Activated naive CD4-positive, alpha-beta T cell treated with anti-CD3 and anti-CD28 coated beads, Interleukin-2, amount 50 U/mL, for 24 hours (primary cell): Measurements from ENCODE around the gene PXDN.
A peak's percentile ranks its signal among the peaks of the same experiment; 100 is the strongest.
"Not testable (repeated sequence)": the region's sequence is repeated elsewhere in the genome, so short reads cannot be mapped to it uniquely, and the experiment has no call there.

ENCODE experiments used
- H3K27ac Mint-ChIP-seq: one replicate; pipeline ENCODE4 v1.8.0; 2021; ENCODE audit warnings: mild to moderate bottlenecking, mixed read lengths
- H3K27me3 Mint-ChIP-seq: one replicate; pipeline ENCODE4 v1.8.0; 2021; ENCODE audit warnings: mixed read lengths
- H3K36me3 Mint-ChIP-seq: one replicate; pipeline ENCODE4 v1.8.0; 2021; ENCODE audit warnings: mixed read lengths
- H3K4me1 Mint-ChIP-seq: one replicate; pipeline ENCODE4 v1.8.0; 2021; ENCODE audit warnings: mixed read lengths
- H3K4me3 Mint-ChIP-seq: one replicate; pipeline ENCODE4 v1.8.0; 2021; ENCODE audit warnings: mild to moderate bottlenecking, mixed read lengths
- H3K9me3 Mint-ChIP-seq: one replicate; pipeline ENCODE4 v1.8.0; 2021; ENCODE audit warnings: mixed read lengths

The PXDN gene

DNA sequence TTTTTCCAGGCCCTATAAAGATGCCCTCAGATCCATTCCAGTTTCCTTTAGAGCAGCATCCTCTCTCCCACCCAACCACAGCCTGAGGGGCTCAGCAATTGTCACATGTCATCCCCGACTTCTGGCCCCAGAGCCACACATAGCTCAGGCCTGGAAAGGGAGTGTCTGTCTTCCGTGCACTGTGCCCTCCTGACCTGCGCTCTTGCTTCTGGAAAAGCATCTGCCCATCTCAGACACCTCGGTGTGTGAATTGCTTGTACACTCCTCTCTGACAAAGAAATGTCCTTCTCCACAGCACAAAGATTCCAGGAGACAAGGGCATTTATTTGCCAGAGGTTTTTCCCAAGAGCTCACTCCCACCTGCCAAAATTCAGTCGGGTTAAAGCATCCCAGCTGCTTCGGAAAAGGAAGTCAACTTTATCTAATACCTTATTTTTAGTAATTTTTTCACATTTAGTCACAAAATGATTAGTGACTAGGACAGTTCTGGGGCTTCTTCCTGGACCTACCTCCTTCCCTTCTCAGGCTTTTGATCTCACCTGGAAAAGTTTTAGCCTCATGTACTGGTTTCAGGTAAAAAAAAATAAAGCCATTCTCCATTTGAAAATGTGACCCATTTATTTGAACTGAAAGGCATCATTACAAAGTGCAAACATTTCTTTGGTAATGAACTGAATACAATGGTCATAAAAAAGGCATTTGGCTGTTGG is 112.9 kb downstream of the PXDN start:
- H3K4me1 Mint-ChIP-seq: no peaks in the 10 kb centered on the region
- H3K27me3 Mint-ChIP-seq: peaks cover 4% of the 10 kb centered on the region
- no peaks in the 10 kb centered on the region for H3K36me3 Mint-ChIP-seq
- H3K4me3 Mint-ChIP-seq: no peak overlapping the region
- peak overlapping the region; percentile 48 for H3K27ac Mint-ChIP-seq
- no peaks in the 10 kb centered on the region for H3K9me3 Mint-ChIP-seq

GRCh38 chr2:1628893-1629292 is 115.4 kb downstream of the PXDN start:
- no peak overlapping the region for H3K27ac Mint-ChIP-seq
- H3K36me3 Mint-ChIP-seq: no peaks in the 10 kb centered on the region
- H3K4me1 Mint-ChIP-seq: no peaks in the 10 kb centered on the region
- no peak overlapping the region for H3K4me3 Mint-ChIP-seq
- H3K9me3 Mint-ChIP-seq: no peaks in the 10 kb centered on the region
- H3K27me3 Mint-ChIP-seq: peaks cover 4% of the 10 kb centered on the region

- Mint-ChIP-seq H3K36me3 (no peaks in the 10 kb centered on the region), H3K9me3 (no peaks in the 10 kb centered on the region), H3K4me3 (no peak overlapping the region), H3K27me3 (peaks cover 4% of the 10 kb centered on the region), H3K27ac (no peak overlapping the region), H3K4me1 (no peaks in the 10 kb centered on the region)
Observed at GRCh38 chr2:1627628-1628381, 116.5 kb downstream of the PXDN start.

DNA sequence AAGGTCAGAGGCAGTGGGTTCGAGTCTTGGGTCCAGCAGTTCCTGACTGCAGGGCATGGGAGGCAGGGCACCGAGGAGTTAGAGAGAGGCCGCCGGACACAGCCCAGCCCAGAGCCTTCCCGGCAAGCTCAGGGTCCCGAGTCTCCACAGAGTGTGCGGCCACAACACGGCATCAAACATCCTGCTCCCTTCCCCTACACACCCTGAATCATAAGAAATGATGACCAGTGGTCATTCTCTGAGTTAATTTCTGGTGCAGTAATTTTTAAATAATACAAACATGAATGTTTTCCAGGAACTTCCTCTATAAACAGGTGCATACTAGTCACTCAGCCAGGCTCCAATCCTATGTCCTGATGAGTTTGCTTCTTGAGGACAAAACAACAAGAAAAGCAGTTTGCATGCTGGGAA is 118.0 kb downstream of the PXDN start:
- no peaks in the 10 kb centered on the region for H3K4me1 Mint-ChIP-seq
- H3K4me3 Mint-ChIP-seq: no peak overlapping the region
- no peaks in the 10 kb centered on the region for H3K9me3 Mint-ChIP-seq
- no peaks in the 10 kb centered on the region for H3K36me3 Mint-ChIP-seq
- H3K27me3 Mint-ChIP-seq: peaks cover 4% of the 10 kb centered on the region
- no peak overlapping the region for H3K27ac Mint-ChIP-seq

DNA sequence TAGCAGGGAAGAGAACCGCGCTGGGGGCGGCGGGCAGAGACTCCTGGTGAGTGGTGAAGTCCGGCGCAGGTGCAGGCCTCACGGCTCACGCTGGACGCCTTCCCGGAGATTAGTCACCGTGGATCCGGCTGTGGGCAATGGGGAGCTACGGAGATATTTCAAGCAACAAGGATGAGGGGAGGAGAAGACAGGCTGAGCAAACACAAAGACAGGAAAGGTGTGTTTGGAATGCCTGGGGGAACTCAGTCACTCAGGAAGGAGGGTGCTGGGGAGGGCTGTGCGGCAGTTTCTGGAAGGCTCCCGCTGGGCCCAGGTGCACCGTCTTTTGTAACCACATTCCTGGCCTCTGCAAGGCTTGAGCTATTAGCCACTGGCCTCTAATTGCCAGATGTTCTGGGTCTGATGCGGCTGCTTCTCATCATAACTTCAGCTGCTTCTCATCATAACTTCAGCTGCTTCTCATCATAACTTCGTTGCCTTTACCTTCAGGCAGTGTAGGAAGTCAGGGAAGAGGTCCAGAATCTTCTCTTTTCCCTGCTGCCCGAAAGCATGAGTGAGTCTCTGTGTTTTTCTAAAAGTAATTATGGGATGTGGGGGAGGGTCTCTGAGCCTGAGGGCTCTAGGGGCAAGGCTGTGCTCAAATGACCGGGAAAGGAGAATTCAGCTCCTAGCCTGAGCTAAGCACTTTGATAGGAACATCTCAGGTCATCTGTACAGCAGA is 118.9 kb downstream of the PXDN start:
- H3K4me1 Mint-ChIP-seq: no peaks in the 10 kb centered on the region
- no peaks in the 10 kb centered on the region for H3K36me3 Mint-ChIP-seq
- no peak overlapping the region for H3K4me3 Mint-ChIP-seq
- H3K27ac Mint-ChIP-seq: no peak overlapping the region
- H3K27me3 Mint-ChIP-seq: peaks cover 4% of the 10 kb centered on the region
- no peaks in the 10 kb centered on the region for H3K9me3 Mint-ChIP-seq

DNA sequence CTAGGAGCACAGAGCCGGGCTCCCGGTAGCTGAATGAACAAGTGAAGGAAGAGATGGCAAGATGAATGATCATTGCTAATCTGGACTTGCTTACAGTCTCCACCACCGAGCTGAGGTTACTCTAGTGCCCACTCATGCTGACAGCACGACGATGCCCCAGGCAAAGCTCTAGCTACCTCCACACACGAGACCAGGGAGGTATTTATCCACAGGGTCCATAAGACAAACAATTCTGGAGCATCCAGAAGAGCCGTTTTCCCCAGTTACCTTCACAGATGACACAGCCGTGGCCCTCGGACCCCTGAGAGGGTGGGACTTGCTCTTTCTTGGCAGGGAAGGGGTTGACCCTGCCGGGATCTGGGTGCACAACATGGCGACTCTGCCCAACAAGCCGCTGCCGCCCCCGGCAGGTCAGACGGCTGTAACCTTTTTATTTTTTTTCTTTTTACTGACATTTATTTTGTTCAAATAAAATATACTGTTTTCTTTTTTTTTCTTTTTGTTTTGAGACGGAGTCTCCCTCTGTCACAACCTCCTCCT is 120.3 kb downstream of the PXDN start:
- H3K9me3 Mint-ChIP-seq: no peaks in the 10 kb centered on the region
- H3K27me3 Mint-ChIP-seq: peaks cover 4% of the 10 kb centered on the region
- no peak overlapping the region for H3K27ac Mint-ChIP-seq
- no peak overlapping the region for H3K4me3 Mint-ChIP-seq
- H3K36me3 Mint-ChIP-seq: no peaks in the 10 kb centered on the region
- H3K4me1 Mint-ChIP-seq: no peaks in the 10 kb centered on the region

DNA sequence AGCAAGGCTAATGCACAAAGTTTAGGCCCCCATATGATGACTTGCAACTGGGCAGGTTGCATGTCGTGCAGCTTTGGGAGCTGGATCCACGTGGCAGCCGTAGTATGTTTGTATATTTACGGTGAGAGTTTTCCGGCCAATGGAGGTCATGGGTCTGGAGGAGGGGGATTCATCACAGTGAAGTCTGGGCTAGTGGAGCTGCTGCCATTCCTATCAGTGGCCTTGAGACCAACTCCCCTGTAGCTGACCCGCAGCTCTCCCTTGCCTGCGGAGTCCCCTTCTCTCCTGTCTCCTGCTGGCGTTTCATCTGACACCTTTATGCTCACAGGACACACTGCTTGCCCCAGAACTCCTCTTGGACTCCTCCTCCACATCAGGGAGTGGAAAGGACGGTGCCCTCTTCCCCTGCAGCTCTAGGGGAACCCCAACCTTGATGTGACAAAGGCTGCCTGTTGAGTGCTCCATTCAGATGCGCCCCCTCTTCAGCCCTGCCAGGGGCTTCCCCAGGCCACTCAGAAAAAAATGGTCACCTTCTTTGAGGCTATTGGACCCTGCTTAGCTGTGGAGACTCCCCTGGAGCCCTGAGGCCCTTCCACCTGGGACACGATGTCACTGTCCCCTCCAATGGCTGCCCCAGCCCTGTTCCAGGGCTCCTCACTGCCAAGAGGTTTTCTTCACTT is 121.7 kb downstream of the PXDN start:
- H3K36me3 Mint-ChIP-seq: no peaks in the 10 kb centered on the region
- H3K27me3 Mint-ChIP-seq: peaks cover 4% of the 10 kb centered on the region
- no peak overlapping the region for H3K27ac Mint-ChIP-seq
- H3K4me1 Mint-ChIP-seq: no peaks in the 10 kb centered on the region
- H3K9me3 Mint-ChIP-seq: no peaks in the 10 kb centered on the region
- no peak overlapping the region for H3K4me3 Mint-ChIP-seq

DNA sequence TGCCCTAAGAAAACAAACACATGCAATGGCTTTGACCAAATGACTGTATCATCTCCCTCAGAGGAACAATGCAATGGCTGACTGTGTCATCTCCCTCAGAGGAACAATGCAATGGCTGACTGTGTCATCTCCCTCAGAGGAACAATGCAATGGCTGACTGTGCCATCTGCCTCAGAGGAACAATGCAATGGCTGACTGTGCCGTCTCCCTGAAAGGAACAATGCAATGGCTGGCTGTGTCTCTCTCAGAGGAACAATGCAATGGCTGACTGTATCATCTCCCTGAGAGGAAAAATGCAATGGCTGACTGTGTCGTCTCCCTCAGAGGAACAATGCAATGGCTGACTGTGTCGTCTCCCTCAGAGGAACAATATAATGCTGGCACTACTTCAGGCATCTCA is 122.3 kb downstream of the PXDN start:
- H3K36me3 Mint-ChIP-seq, H3K4me1 Mint-ChIP-seq, H3K27ac Mint-ChIP-seq, H3K4me3 Mint-ChIP-seq, H3K27me3 Mint-ChIP-seq, H3K9me3 Mint-ChIP-seq: not testable (repeated sequence)

DNA sequence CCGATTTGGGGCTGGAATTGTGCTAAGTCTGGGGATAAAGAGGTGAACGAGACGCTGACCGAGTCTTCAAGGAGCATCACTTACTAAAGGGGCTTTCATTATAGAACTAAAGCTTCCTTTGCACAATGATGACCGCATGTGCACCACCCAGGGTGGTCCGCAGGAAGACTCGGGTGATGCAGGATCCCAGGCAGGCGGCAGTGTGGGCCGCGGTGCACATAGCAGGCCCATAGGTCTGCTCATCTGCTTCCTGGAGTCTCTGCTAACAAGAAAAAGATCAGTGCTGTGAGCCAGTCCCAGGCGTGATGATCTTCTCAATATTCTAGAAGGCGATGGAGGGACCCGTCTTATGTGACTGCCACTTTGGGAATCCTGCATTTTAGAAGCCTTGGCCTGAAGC is 122.8 kb downstream of the PXDN start:
- H3K36me3 Mint-ChIP-seq: no peaks in the 10 kb centered on the region
- H3K27me3 Mint-ChIP-seq: no peaks in the 10 kb centered on the region
- H3K9me3 Mint-ChIP-seq: no peaks in the 10 kb centered on the region
- no peak overlapping the region for H3K4me3 Mint-ChIP-seq
- H3K27ac Mint-ChIP-seq: no peak overlapping the region
- H3K4me1 Mint-ChIP-seq: no peaks in the 10 kb centered on the region

GRCh38 chr2:1621041-1621440 is 123.3 kb downstream of the PXDN start:
- H3K27me3 Mint-ChIP-seq: no peaks in the 10 kb centered on the region
- H3K36me3 Mint-ChIP-seq: no peaks in the 10 kb centered on the region
- no peaks in the 10 kb centered on the region for H3K9me3 Mint-ChIP-seq
- H3K4me1 Mint-ChIP-seq: no peaks in the 10 kb centered on the region
- no peak overlapping the region for H3K27ac Mint-ChIP-seq
- no peak overlapping the region for H3K4me3 Mint-ChIP-seq

DNA sequence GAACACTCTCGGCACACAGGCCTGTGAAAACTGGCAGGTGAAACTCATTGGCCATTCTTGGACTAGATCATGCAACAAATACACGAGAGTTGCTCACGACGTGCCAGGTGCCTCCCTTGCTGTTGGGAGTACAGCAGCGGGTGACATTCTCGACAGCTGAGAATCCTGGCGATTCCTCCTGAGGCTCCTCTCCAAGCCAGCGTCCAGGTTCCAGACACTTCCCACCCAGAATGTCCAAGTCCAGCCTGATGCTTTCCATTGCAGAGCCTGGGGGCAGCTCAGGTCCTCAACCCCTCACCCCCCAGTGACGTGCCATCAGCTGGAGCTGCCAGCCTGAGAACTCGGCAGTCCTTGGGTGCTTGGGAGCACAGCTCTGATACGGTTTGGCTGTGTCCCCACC is 124.2 kb downstream of the PXDN start:
- H3K9me3 Mint-ChIP-seq: no peaks in the 10 kb centered on the region
- no peaks in the 10 kb centered on the region for H3K4me1 Mint-ChIP-seq
- no peaks in the 10 kb centered on the region for H3K27me3 Mint-ChIP-seq
- no peak overlapping the region for H3K4me3 Mint-ChIP-seq
- H3K36me3 Mint-ChIP-seq: no peaks in the 10 kb centered on the region
- H3K27ac Mint-ChIP-seq: no peak overlapping the region

- no peak overlapping the region for H3K4me3 Mint-ChIP-seq
- no peaks in the 10 kb centered on the region for H3K36me3 Mint-ChIP-seq
- no peaks in the 10 kb centered on the region for H3K4me1 Mint-ChIP-seq
- no peaks in the 10 kb centered on the region for H3K27me3 Mint-ChIP-seq
- no peaks in the 10 kb centered on the region for H3K9me3 Mint-ChIP-seq
- H3K27ac Mint-ChIP-seq: no peak overlapping the region
Observed at GRCh38 chr2:1619556-1619955, 124.8 kb downstream of the PXDN start.

- no peaks in the 10 kb centered on the region for H3K4me1 Mint-ChIP-seq
- no peaks in the 10 kb centered on the region for H3K27me3 Mint-ChIP-seq
- H3K27ac Mint-ChIP-seq: no peak overlapping the region
- H3K4me3 Mint-ChIP-seq: no peak overlapping the region
- no peaks in the 10 kb centered on the region for H3K9me3 Mint-ChIP-seq
- no peaks in the 10 kb centered on the region for H3K36me3 Mint-ChIP-seq
Observed at GRCh38 chr2:1618974-1619373, 125.3 kb downstream of the PXDN start.

- Mint-ChIP-seq H3K27me3 (no peaks in the 10 kb centered on the region), H3K4me3 (no peak overlapping the region), H3K27ac (no peak overlapping the region), H3K4me1 (no peaks in the 10 kb centered on the region), H3K9me3 (no peaks in the 10 kb centered on the region), H3K36me3 (no peaks in the 10 kb centered on the region)
Observed at GRCh38 chr2:1618191-1618961, 125.9 kb downstream of the PXDN start.
